Hepatocyte (in vitro differentiated cells): Measurements from ENCODE around the gene RAP1GAP2. TPM values are rescaled to one million over a fixed set of nuclear protein-coding genes. Genes with fewer than 3 reads are reported as not detected.
"Not testable (repeated sequence)": the region's sequence is repeated elsewhere in the genome, so short reads cannot be mapped to it uniquely, and the experiment has no call there.

Experiments used
- DNase-seq: peaks from one replicate; pipeline ENCODE4 v3.0.0-alpha.2; 2016; ENCODE audit warnings: low spot score
- H2AFZ ChIP-seq: fragments of 200-600 bp; sonication (generic); 2 replicates; pipeline ENCODE4 v1.6.0; 2016; ENCODE audit warnings: antibody characterized with exemption, mild to moderate bottlenecking
- H3K27ac ChIP-seq: fragments of 200-600 bp; sonication (generic); 2 replicates; pipeline ENCODE4 v1.5.1; 2016; ENCODE audit warnings: mild to moderate bottlenecking
- H3K27me3 ChIP-seq: fragments of 200-600 bp; sonication (generic); 2 replicates; pipeline ENCODE4 v1.6.1; 2016
- H3K36me3 ChIP-seq: fragments of 200-600 bp; sonication (generic); replicated peaks from 2 replicates; pipeline ENCODE4 v1.5.1; 2016; ENCODE audit warnings: low read depth; ENCODE audit not compliant: insufficient read depth
- H3K4me1 ChIP-seq: fragments of 200-600 bp; sonication (generic); 2 replicates; pipeline ENCODE4 v1.5.1; 2016; ENCODE audit warnings: mild to moderate bottlenecking, moderate library complexity; ENCODE audit not compliant: insufficient read depth
- H3K4me2 ChIP-seq: fragments of 200-600 bp; sonication (generic); 2 replicates; pipeline ENCODE4 v1.6.0; 2016
- H3K4me3 ChIP-seq: fragments of 200-600 bp; sonication (generic); 2 replicates; pipeline ENCODE4 v1.5.1; 2016; ENCODE audit warnings: mild to moderate bottlenecking
- H3K79me2 ChIP-seq: fragments of 200-600 bp; sonication (generic); 2 replicates; pipeline ENCODE4 v1.6.0; 2017; ENCODE audit warnings: mild to moderate bottlenecking
- H3K9me2 ChIP-seq: fragments of 200-600 bp; sonication (generic); replicated peaks from 2 replicates; pipeline ENCODE4 v1.6.0; 2017; ENCODE audit warnings: mild to moderate bottlenecking; ENCODE audit not compliant: insufficient read depth
- H3K9me3 ChIP-seq: fragments of 200-600 bp; sonication (generic); 2 replicates; pipeline ENCODE4 v1.5.1; 2016; ENCODE audit warnings: low read depth, mild to moderate bottlenecking
- H4K20me1 ChIP-seq: fragments of 200-600 bp; sonication (generic); 2 replicates; pipeline ENCODE4 v1.6.0; 2016; ENCODE audit warnings: mild to moderate bottlenecking; ENCODE audit not compliant: insufficient read depth, poor library complexity, severe bottlenecking
- CTCF ChIP-seq: fragments of 200-600 bp; sonication (generic); IDR thresholded peaks from 2 replicates; pipeline ENCODE4 v1.5.1; 2016; ENCODE audit warnings: antibody characterized with exemption, mild to moderate bottlenecking; ENCODE audit not compliant: poor library complexity
- EZH2 ChIP-seq: fragments of 200-600 bp; sonication (generic); IDR thresholded peaks from 2 replicates; pipeline ENCODE4 v1.6.1; 2016; ENCODE audit warnings: antibody characterized with exemption, mild to moderate bottlenecking, borderline replicate concordance
- EZH2phosphoT487 ChIP-seq: fragments of 200-600 bp; sonication (generic); IDR thresholded peaks from one replicate; pipeline ENCODE4 v1.6.1; 2018; ENCODE audit warnings: antibody characterized with exemption, mild to moderate bottlenecking, low read depth, moderate library complexity; ENCODE audit not compliant: unreplicated experiment, severe bottlenecking
- WGBS: methylation state at CpG from one replicate; pipeline ENCODE4 v1.1.6; 2016; ENCODE audit warnings: low lambda C conversion rate; ENCODE audit errors: missing lambda C conversion rate; 5-methylcytosine and 5-hydroxymethylcytosine counted together
- polyA plus RNA-seq: library from polyadenylated mRNA; unstranded; fragments of >200 nt; fragmentation: Nextera tagmentation; extraction: Ambion mirVana; gene quantifications from 2 replicates; pipeline ENCODE4 v1.2.1, GENCODE V29; 2016
- total RNA-seq: library from RNA; depleted of rRNA; stranded (reverse); fragments of >200 nt; gene quantifications from 2 replicates; pipeline ENCODE4 v1.2.3, GENCODE V29; 2014

RAP1GAP2 gene
- total and polyA plus RNA-seq, 2 experiments from 2014 or later: 3.0 to 10.0 TPM

GRCh38 chr17:2784864-2785263, 11.4 kb upstream of the RAP1GAP2 start:
- whole genome bisulfite sequencing: 95% methylated on average over 8 of the region's 8 CpGs
- Histone ChIP-seq H4K20me1 (no peaks in the 10 kb centered on the region), H3K4me1 (no peaks in the 10 kb centered on the region), H3K27me3 (no peaks in the 10 kb centered on the region), H3K4me2 (no peak overlapping the region), H3K4me3 (no peak overlapping the region), H3K79me2 (no peaks in the 10 kb centered on the region), H3K9me2 (no peaks in the 10 kb centered on the region), H3K27ac (no peak overlapping the region), H2AFZ (no peak overlapping the region), H3K9me3 (no peaks in the 10 kb centered on the region), H3K36me3 (no peaks in the 10 kb centered on the region)
- TF ChIP-seq EZH2 (no peak), EZH2phosphoT487 (no peak), CTCF (no peak)
- DNase-seq: no peak

GRCh38 chr17:2785376-2785775, 10.9 kb upstream of the RAP1GAP2 start:
- H3K4me1 ChIP-seq, H3K36me3 ChIP-seq, H3K9me3 ChIP-seq, H3K4me2 ChIP-seq, H3K79me2 ChIP-seq, H3K4me3 ChIP-seq, H2AFZ ChIP-seq, H4K20me1 ChIP-seq, H3K27ac ChIP-seq, H3K9me2 ChIP-seq, DNase-seq, H3K27me3 ChIP-seq: not testable (repeated sequence)
- WGBS: 86% methylated on average over 12 of the region's 12 CpGs

- H3K27me3 ChIP-seq: no peaks in the 10 kb centered on the region
- peak overlapping the region; percentile 62 for H2AFZ ChIP-seq
- H3K9me3 ChIP-seq: no peaks in the 10 kb centered on the region
- H3K4me2 ChIP-seq: peak overlapping the region; percentile 65
- WGBS: 43% methylated on average over 19 of the region's 21 CpGs
- peak; percentile 88 for TF ChIP-seq CTCF
- TF ChIP-seq EZH2: no peak
- peak; percentile 92 for DNase-seq
- no peaks in the 10 kb centered on the region for H4K20me1 ChIP-seq
- H3K79me2 ChIP-seq: no peaks in the 10 kb centered on the region
- no peak overlapping the region for H3K4me3 ChIP-seq
- H3K36me3 ChIP-seq: no peaks in the 10 kb centered on the region
- no peak overlapping the region for H3K27ac ChIP-seq
- no peaks in the 10 kb centered on the region for H3K4me1 ChIP-seq
- H3K9me2 ChIP-seq: no peaks in the 10 kb centered on the region
Observed at GRCh38 chr17:2786176-2786881, 9.9 kb upstream of the RAP1GAP2 start.

GRCh38 chr17:2789700-2790099, 6.5 kb upstream of the RAP1GAP2 start:
- H3K4me1 ChIP-seq: no peaks in the 10 kb centered on the region
- WGBS: 82% methylated on average over 3 of the region's 3 CpGs
- no peaks in the 10 kb centered on the region for H3K9me2 ChIP-seq
- no peaks in the 10 kb centered on the region for H3K79me2 ChIP-seq
- no peaks in the 10 kb centered on the region for H3K36me3 ChIP-seq
- no peaks in the 10 kb centered on the region for H3K9me3 ChIP-seq
- no peak overlapping the region for H3K27ac ChIP-seq
- H4K20me1 ChIP-seq: no peaks in the 10 kb centered on the region
- H3K27me3 ChIP-seq: no peaks in the 10 kb centered on the region
- H3K4me3 ChIP-seq: no peak overlapping the region
- no peak overlapping the region for H3K4me2 ChIP-seq
- TF ChIP-seq CTCF (no peak), EZH2 (no peak), EZH2phosphoT487 (no peak)
- no peak for DNase-seq
- no peak overlapping the region for H2AFZ ChIP-seq
